ENCODE data around the gene LMF1.

Gene LMF1

DNA sequence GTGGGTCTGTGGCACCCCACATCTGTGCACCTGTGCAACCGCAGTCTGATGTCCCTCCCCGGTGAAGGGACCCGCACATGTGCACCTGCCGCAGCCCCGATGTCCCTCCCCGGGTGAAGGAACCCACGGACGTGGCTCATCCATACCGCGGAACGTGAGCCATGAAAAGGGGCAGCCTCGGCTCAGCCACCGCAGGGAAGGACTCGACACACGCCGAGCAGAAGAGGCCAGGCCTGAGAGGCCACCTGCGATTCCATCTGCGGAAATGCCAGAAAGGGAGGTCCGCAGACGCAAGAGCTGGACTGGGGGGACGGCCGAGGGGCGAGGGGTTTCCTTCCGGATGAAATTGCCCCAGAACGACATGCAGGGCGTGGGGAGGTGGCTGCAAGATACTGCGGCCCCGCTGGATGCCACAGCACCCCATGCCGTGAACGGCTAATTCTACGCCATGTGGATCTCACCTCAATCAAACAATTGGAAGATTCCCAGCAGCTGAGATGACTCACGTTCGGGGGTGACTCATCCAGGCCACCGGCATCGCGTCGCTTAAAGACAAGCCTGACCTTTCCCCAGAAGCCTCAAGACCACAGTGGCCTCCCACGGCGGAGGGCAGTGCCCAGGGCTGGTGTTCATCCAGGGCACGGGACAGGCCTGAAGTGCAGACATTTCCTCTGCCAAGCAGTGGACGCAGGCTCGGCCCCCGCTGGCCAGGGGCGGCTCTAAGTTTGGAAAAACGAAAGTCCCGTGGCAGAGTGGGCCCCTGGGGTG lies 31.8 kb upstream of the LMF1 start:
- H3K4me3 ChIP-seq (ENCODE audit: extremely low read depth, insufficient read depth, low read length, poor library complexity, severe bottlenecking): no peak overlapping the region
- H3K9me3 ChIP-seq (ENCODE audit: control insufficient read depth, low read length): peaks cover 6% of the 10 kb centered on the region
- H3K27ac ChIP-seq (ENCODE audit: low read depth, low read length, severe bottlenecking): no peak overlapping the region
- 72 to 73% methylated on average over 43 to 46 of the region's 46 CpGs for WGBS, 2 experiments (ENCODE audit: insufficient coverage in 2 of 2)
- H3K36me3 ChIP-seq (ENCODE audit: control insufficient read depth, insufficient read depth, low read length): no peaks in the 10 kb centered on the region
- H3K4me1 ChIP-seq (ENCODE audit: control insufficient read depth, insufficient read depth, low read length, poor library complexity, severe bottlenecking): peaks cover 10% of the 10 kb centered on the region

DNA sequence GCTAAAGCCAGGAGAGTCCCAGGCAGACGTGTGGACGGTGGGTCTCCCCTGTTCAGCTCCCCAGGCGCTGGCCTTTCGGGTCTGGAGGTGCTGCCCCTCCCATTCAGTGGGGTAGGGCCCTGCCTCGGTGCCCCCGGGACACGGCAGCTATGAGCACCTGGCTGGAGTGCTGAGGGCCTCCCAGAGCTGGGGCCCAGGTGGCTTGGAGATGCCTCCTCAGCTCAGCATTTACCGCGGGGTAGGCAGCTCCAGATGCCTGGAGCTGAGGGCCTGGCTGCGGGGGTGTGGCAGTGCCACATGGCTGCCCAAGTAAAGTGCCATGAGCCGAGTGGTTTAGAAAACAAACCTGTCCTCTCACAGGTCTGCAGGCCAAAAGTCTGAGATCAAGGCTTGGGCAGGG lies 30.3 kb upstream of the LMF1 start:
- 96% methylated on average over 11 of the region's 11 CpGs for WGBS, 2 experiments (ENCODE audit: insufficient coverage in 2 of 2)
- peaks cover 6% of the 10 kb centered on the region for H3K9me3 ChIP-seq (ENCODE audit: control insufficient read depth, low read length)
- H3K4me3 ChIP-seq (ENCODE audit: extremely low read depth, insufficient read depth, low read length, poor library complexity, severe bottlenecking): no peak overlapping the region
- peaks cover 18% of the 10 kb centered on the region for H3K4me1 ChIP-seq (ENCODE audit: control insufficient read depth, insufficient read depth, low read length, poor library complexity, severe bottlenecking)
- H3K36me3 ChIP-seq (ENCODE audit: control insufficient read depth, insufficient read depth, low read length): no peaks in the 10 kb centered on the region
- no peak overlapping the region for H3K27ac ChIP-seq (ENCODE audit: low read depth, low read length, severe bottlenecking)

DNA sequence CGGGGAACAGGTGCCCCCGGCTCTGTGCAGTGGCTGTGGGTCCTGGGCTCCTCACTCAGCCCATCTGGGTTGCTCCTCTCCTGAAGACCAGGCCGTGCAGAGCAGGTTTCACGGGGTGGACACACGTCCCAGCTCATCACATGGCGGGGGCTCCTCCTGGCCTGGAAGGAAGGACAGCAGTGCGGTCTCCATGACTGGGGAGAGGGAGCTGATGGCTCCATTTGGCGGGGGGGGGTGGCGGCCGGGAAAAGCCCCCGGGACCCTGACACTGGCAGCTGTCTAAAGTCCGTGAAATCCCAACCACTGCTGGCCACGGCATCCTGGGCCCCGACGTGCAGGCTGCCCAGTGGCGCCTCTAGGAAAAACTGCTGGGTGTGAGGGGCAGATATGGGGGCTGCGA lies 29.8 kb upstream of the LMF1 start:
- 91 to 95% methylated on average over 13 to 14 of the region's 17 CpGs for WGBS, 2 experiments (ENCODE audit: insufficient coverage in 2 of 2)
- Histone ChIP-seq H3K27ac (ENCODE audit: low read depth, low read length, severe bottlenecking) (no peak overlapping the region), H3K4me3 (ENCODE audit: extremely low read depth, insufficient read depth, low read length, poor library complexity, severe bottlenecking) (no peak overlapping the region), H3K9me3 (ENCODE audit: control insufficient read depth, low read length) (peaks cover 6% of the 10 kb centered on the region), H3K36me3 (ENCODE audit: control insufficient read depth, insufficient read depth, low read length) (no peaks in the 10 kb centered on the region), H3K4me1 (ENCODE audit: control insufficient read depth, insufficient read depth, low read length, poor library complexity, severe bottlenecking) (peaks cover 18% of the 10 kb centered on the region)

DNA sequence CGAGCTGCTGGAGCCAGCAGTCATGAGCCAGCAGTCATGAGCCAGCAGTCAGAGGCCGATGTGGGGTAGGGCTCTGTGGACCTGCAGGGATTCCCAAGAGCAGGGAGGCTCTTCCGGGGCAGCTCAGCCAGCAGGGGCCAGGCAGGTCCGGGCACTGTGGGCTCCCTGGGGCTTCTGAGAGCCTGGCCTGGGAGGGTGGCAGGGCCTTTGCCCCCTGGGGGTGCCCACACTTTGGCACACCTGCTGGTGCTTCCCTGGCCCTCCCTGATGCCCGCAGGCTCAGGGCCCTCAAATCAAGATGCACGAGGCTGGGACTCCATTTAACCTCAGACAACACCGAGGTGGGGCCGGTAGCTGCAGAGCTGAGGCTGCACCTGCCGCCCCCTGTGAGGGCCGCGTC lies 28.9 kb upstream of the LMF1 start:
- Histone ChIP-seq H3K4me3 (ENCODE audit: extremely low read depth, insufficient read depth, low read length, poor library complexity, severe bottlenecking) (no peak overlapping the region), H3K4me1 (ENCODE audit: control insufficient read depth, insufficient read depth, low read length, poor library complexity, severe bottlenecking) (peaks cover 18% of the 10 kb centered on the region), H3K9me3 (ENCODE audit: control insufficient read depth, low read length) (peaks cover 8% of the 10 kb centered on the region), H3K27ac (ENCODE audit: low read depth, low read length, severe bottlenecking) (no peak overlapping the region), H3K36me3 (ENCODE audit: control insufficient read depth, insufficient read depth, low read length) (no peaks in the 10 kb centered on the region)
- 89 to 91% methylated on average over 10 to 11 of the region's 11 CpGs for WGBS, 2 experiments (ENCODE audit: insufficient coverage in 2 of 2)

DNA sequence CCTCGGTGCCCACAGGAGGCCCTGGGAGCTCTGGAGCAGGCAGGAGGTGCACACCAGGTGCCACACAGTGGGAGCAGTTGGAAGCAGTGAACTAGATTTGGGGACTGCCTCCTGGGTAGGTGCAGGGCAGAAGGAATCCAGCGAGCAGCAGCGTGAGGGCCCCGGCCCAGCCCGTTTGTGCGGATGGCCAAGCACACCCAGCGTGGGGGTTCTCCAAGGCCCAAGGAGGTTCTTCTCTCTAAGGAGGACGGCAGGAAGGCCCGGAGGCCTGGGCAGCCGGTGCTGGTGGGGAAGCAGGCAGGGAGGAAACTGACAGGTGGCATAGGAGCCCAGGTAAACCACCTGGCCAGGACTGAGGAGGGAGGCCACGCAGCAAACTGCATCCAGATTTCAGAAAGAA lies 27.8 kb upstream of the LMF1 start:
- Histone ChIP-seq H3K36me3 (ENCODE audit: control insufficient read depth, insufficient read depth, low read length) (no peaks in the 10 kb centered on the region), H3K27ac (ENCODE audit: low read depth, low read length, severe bottlenecking) (no peak overlapping the region), H3K4me1 (ENCODE audit: control insufficient read depth, insufficient read depth, low read length, poor library complexity, severe bottlenecking) (peaks cover 18% of the 10 kb centered on the region), H3K4me3 (ENCODE audit: extremely low read depth, insufficient read depth, low read length, poor library complexity, severe bottlenecking) (no peak overlapping the region), H3K9me3 (ENCODE audit: control insufficient read depth, low read length) (peaks cover 11% of the 10 kb centered on the region)
- WGBS, 2 experiments (ENCODE audit: insufficient coverage in 2 of 2): 87% methylated on average over 10 to 11 of the region's 11 CpGs

DNA sequence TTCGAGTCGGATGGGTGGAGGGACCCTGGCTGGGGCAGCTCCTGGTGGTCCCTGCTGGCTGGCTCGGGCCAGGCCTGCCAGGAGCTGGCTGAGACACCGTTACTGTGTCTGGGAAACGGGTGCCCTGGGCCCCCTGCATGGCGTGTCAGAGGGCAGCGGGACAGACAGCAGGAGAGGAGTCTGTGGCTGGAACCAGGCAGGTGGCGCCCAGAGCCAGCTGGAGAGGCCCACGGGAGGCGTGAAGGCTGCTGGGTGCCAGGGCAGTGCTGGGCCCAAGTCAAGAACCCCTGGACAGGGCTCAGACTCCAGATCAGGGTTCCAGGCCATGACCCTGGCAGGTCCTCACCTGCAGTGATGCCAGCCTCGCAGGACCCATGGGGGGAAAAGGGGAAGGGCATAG lies 27.4 kb upstream of the LMF1 start:
- H3K4me3 ChIP-seq (ENCODE audit: extremely low read depth, insufficient read depth, low read length, poor library complexity, severe bottlenecking): no peak overlapping the region
- WGBS, 2 experiments (ENCODE audit: insufficient coverage in 2 of 2): 88 to 94% methylated on average over 8 to 11 of the region's 11 CpGs
- H3K4me1 ChIP-seq (ENCODE audit: control insufficient read depth, insufficient read depth, low read length, poor library complexity, severe bottlenecking): peaks cover 17% of the 10 kb centered on the region
- peaks cover 11% of the 10 kb centered on the region for H3K9me3 ChIP-seq (ENCODE audit: control insufficient read depth, low read length)
- H3K36me3 ChIP-seq (ENCODE audit: control insufficient read depth, insufficient read depth, low read length): no peaks in the 10 kb centered on the region
- H3K27ac ChIP-seq (ENCODE audit: low read depth, low read length, severe bottlenecking): no peak overlapping the region

DNA sequence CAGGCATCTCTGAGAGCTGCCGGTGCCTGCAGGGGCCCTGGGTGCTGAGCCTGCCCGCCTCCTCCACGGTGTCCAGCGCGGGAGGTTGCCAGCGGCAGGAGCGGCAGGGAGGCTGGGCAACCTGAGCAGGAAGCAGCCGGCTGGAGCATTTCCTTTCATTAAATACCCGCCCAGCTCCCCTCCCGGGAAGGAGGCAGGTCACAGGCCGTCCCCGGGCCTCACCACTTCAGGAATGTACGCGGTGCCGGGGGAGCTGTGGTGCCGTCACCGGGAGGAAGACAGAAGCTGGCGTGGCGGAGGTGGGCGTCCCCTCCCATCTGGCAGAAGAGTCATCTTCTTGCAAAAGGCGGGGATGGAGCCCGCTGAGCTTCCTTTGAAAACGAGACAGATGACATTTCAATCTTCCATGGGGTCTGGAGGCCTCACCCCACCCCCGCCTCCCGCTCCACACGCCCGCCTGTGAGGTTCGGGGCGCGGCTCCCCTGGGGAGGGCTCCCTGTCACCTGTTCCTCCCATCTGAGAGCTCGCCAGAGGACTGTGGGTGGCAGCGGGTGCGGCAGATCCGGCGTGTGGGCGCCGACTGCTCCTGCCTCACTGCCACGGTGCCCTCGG lies 26.8 kb upstream of the LMF1 start:
- H3K36me3 ChIP-seq (ENCODE audit: control insufficient read depth, insufficient read depth, low read length): no peaks in the 10 kb centered on the region
- H3K9me3 ChIP-seq (ENCODE audit: control insufficient read depth, low read length): peaks cover 11% of the 10 kb centered on the region
- H3K4me1 ChIP-seq (ENCODE audit: control insufficient read depth, insufficient read depth, low read length, poor library complexity, severe bottlenecking): peaks cover 13% of the 10 kb centered on the region
- H3K27ac ChIP-seq (ENCODE audit: low read depth, low read length, severe bottlenecking): peak overlapping the region; percentile 24
- WGBS, 2 experiments (ENCODE audit: insufficient coverage in 2 of 2): 23 to 25% methylated on average over 33 to 37 of the region's 39 CpGs
- H3K4me3 ChIP-seq (ENCODE audit: extremely low read depth, insufficient read depth, low read length, poor library complexity, severe bottlenecking): peak overlapping the region; percentile 14

DNA sequence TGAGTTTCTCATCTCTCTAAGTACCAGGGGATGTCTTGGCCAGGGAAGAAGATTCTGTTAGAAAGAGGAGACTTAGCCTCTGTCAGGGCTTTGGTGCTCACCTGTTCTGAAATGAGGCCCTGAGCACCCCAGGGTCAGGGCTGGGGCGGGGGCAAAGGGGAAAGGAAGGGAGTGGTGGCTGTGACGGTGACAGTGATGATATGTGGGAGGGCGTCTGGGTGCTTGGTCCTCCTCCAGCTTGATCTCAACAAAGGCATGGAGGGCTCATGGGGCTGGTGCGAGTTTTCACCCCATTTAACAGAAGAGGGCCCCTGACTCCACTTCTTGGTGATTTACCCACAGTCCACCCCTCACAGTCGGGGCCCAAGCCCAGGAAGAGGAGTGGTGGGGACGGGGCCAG lies 25.9 kb upstream of the LMF1 start:
- H3K27ac ChIP-seq (ENCODE audit: low read depth, low read length, severe bottlenecking): no peak overlapping the region

DNA sequence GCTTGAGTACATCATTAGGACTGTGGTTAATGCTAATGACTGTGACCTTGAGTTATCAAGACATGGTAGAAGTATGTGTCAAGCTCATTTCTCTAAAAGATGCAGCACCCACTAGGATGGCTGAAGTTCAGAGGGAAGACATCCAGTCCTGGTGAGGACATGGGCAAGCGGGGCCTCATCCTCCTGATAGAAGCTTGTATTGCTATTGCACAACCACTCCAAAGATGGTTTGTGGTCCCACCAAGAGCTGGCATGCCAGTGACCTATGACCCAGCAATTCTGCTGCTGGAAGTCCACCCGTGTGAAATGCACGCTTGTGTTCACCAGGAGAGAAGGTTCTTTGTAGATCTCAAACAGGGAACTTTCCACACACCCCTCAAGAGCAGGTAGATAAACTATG lies 25.0 kb upstream of the LMF1 start:
- H3K9me3 ChIP-seq (ENCODE audit: control insufficient read depth, low read length): peaks cover 6% of the 10 kb centered on the region
- no peak overlapping the region for H3K27ac ChIP-seq (ENCODE audit: low read depth, low read length, severe bottlenecking)
- no peaks in the 10 kb centered on the region for H3K36me3 ChIP-seq (ENCODE audit: control insufficient read depth, insufficient read depth, low read length)
- no peak overlapping the region for H3K4me3 ChIP-seq (ENCODE audit: extremely low read depth, insufficient read depth, low read length, poor library complexity, severe bottlenecking)
- peaks cover 13% of the 10 kb centered on the region for H3K4me1 ChIP-seq (ENCODE audit: control insufficient read depth, insufficient read depth, low read length, poor library complexity, severe bottlenecking)
- WGBS, 2 experiments (ENCODE audit: insufficient coverage in 2 of 2): 75 to 93% methylated on average over 1 to 3 of the region's 3 CpGs

More for the DNA sequence above, 25.9 kb upstream of the LMF1 start:
- H3K4me1 ChIP-seq (ENCODE audit: control insufficient read depth, insufficient read depth, low read length, poor library complexity, severe bottlenecking): peaks cover 13% of the 10 kb centered on the region
- WGBS, 2 experiments (ENCODE audit: insufficient coverage in 2 of 2): 55% methylated on average over 5 of the region's 6 CpGs; no CpG with 5 or more reads in 1 of the 2 experiments
- H3K4me3 ChIP-seq (ENCODE audit: extremely low read depth, insufficient read depth, low read length, poor library complexity, severe bottlenecking): no peak overlapping the region
- H3K9me3 ChIP-seq (ENCODE audit: control insufficient read depth, low read length): peaks cover 8% of the 10 kb centered on the region
- H3K36me3 ChIP-seq (ENCODE audit: control insufficient read depth, insufficient read depth, low read length): no peaks in the 10 kb centered on the region

DNA sequence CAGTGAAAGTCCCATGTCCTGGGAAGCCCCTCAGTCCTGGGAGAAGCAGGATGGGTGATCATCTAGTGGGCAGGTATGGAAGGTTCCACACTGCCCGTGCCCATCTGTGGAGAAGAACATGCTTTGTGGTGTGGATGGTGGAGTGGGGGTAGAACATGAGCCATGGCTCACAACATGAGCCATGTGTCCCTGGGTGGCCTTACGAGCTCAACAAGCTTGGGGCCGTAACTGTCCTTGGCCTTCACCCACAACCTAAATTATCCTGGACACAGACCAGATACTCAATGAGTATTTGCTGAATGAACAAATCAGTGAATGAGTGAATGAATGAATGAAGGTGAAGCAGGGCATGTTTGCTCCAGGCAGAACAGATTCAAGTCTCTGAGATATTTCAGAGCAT lies 24.3 kb upstream of the LMF1 start:
- Histone ChIP-seq H3K36me3 (ENCODE audit: control insufficient read depth, insufficient read depth, low read length) (no peaks in the 10 kb centered on the region), H3K4me3 (ENCODE audit: extremely low read depth, insufficient read depth, low read length, poor library complexity, severe bottlenecking) (no peak overlapping the region), H3K9me3 (ENCODE audit: control insufficient read depth, low read length) (peaks cover 6% of the 10 kb centered on the region), H3K27ac (ENCODE audit: low read depth, low read length, severe bottlenecking) (no peak overlapping the region), H3K4me1 (ENCODE audit: control insufficient read depth, insufficient read depth, low read length, poor library complexity, severe bottlenecking) (peaks cover 13% of the 10 kb centered on the region)
- 86 to 89% methylated on average over 1 to 3 of the region's 3 CpGs for WGBS, 2 experiments (ENCODE audit: insufficient coverage in 2 of 2)

DNA sequence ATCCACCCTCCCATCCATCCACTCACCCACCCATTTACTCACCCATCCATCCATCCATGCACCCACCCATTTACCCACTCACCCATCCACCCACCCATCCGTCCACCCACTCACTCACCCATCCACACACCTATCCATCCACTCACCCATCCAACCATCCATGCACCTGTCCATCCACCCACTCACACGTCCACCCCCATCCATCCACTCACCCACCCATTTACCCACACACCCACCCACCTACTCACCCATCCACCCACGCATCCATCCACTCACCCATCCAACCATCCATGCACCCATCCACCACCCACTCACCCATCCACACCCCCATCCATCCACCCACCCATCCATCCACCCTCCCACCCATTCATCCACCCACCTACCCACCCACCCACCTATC lies 22.9 kb upstream of the LMF1 start:
- WGBS, 2 experiments (ENCODE audit: insufficient coverage in 2 of 2): 78 to 94% methylated on average over 1 to 3 of the region's 3 CpGs
- Histone ChIP-seq H3K4me1 (ENCODE audit: control insufficient read depth, insufficient read depth, low read length, poor library complexity, severe bottlenecking) (peaks cover 13% of the 10 kb centered on the region), H3K9me3 (ENCODE audit: control insufficient read depth, low read length) (peaks cover 6% of the 10 kb centered on the region)

More for the DNA sequence above, 22.9 kb upstream of the LMF1 start:
- no peaks in the 10 kb centered on the region for H3K36me3 ChIP-seq (ENCODE audit: control insufficient read depth, insufficient read depth, low read length)
- no peak overlapping the region for H3K27ac ChIP-seq (ENCODE audit: low read depth, low read length, severe bottlenecking)
- H3K4me3 ChIP-seq (ENCODE audit: extremely low read depth, insufficient read depth, low read length, poor library complexity, severe bottlenecking): no peak overlapping the region

Measured in mesodermal cell (in vitro differentiated cells).